BE2C (cell line): ENCODE data around the gene ZCCHC17.

Experiments
- DNase-seq: peaks from one replicate; pipeline ENCODE4 v3.0.0-alpha.2; 2020
- H3K27me3 ChIP-seq: fragments of 250-450 bp; sonication (Bioruptor Pico); 2 replicates; pipeline ENCODE4 v1.5.1; 2020; ENCODE audit warnings: mild to moderate bottlenecking
- H3K36me3 ChIP-seq: fragments of 250-450 bp; sonication (Bioruptor Pico); 2 replicates; pipeline ENCODE4 v1.5.1; 2020; ENCODE audit warnings: mild to moderate bottlenecking
- H3K4me1 ChIP-seq: fragments of 250-450 bp; sonication (Bioruptor Pico); 2 replicates; pipeline ENCODE4 v1.5.1; 2020
- H3K4me3 ChIP-seq: 2 replicates; pipeline ENCODE4 v1.5.1; 2011; ENCODE audit warnings: low read depth, low read length
- H3K9me3 ChIP-seq: fragments of 250-450 bp; sonication (Bioruptor Pico); 2 replicates; pipeline ENCODE4 v1.5.1; 2020
- CTCF ChIP-seq: IDR thresholded peaks from 2 replicates; pipeline ENCODE4 v1.5.1; 2012; ENCODE audit warnings: mild to moderate bottlenecking, low read depth, low read length

ZCCHC17 gene

GRCh38 chr1:31356427-31356826 lies 59.6 kb downstream of the ZCCHC17 start:
- H3K27me3 ChIP-seq: no peaks in the 10 kb centered on the region
- no peak for DNase-seq
- H3K4me3 ChIP-seq: no peak overlapping the region
- no peaks in the 10 kb centered on the region for H3K4me1 ChIP-seq
- TF ChIP-seq CTCF: no peak
- H3K36me3 ChIP-seq: no peaks in the 10 kb centered on the region
- no peaks in the 10 kb centered on the region for H3K9me3 ChIP-seq

GRCh38 chr1:31361607-31362006 lies 64.8 kb downstream of the ZCCHC17 start:
- Histone ChIP-seq H3K4me3 (no peak overlapping the region), H3K36me3 (no peaks in the 10 kb centered on the region), H3K4me1 (no peaks in the 10 kb centered on the region), H3K27me3 (no peaks in the 10 kb centered on the region), H3K9me3 (no peaks in the 10 kb centered on the region)
- no peak for TF ChIP-seq CTCF
- DNase-seq: no peak

GRCh38 chr1:31362032-31362431 lies 65.2 kb downstream of the ZCCHC17 start:
- no peak for DNase-seq
- Histone ChIP-seq H3K36me3 (no peaks in the 10 kb centered on the region), H3K9me3 (no peaks in the 10 kb centered on the region), H3K4me1 (no peaks in the 10 kb centered on the region), H3K4me3 (no peak overlapping the region), H3K27me3 (no peaks in the 10 kb centered on the region)
- no peak for TF ChIP-seq CTCF

GRCh38 chr1:31364561-31365250 lies 67.9 kb downstream of the ZCCHC17 start:
- no peaks in the 10 kb centered on the region for H3K4me1 ChIP-seq
- H3K4me3 ChIP-seq: no peak overlapping the region
- no peaks in the 10 kb centered on the region for H3K36me3 ChIP-seq
- DNase-seq: no peak
- no peak for TF ChIP-seq CTCF
- no peaks in the 10 kb centered on the region for H3K27me3 ChIP-seq
- no peaks in the 10 kb centered on the region for H3K9me3 ChIP-seq

GRCh38 chr1:31366796-31367195 lies 70.0 kb downstream of the ZCCHC17 start:
- Histone ChIP-seq H3K4me1 (no peaks in the 10 kb centered on the region), H3K4me3 (no peak overlapping the region), H3K9me3 (no peaks in the 10 kb centered on the region), H3K36me3 (no peaks in the 10 kb centered on the region), H3K27me3 (no peaks in the 10 kb centered on the region)
- no peak for TF ChIP-seq CTCF
- no peak for DNase-seq

GRCh38 chr1:31368611-31369107 lies 71.8 kb downstream of the ZCCHC17 start:
- no peak for DNase-seq
- H3K4me3 ChIP-seq: no peak overlapping the region
- TF ChIP-seq CTCF: no peak
- H3K9me3 ChIP-seq: no peaks in the 10 kb centered on the region
- no peaks in the 10 kb centered on the region for H3K4me1 ChIP-seq
- H3K36me3 ChIP-seq: no peaks in the 10 kb centered on the region
- no peaks in the 10 kb centered on the region for H3K27me3 ChIP-seq
